Peyer's patch (tissue), 4 donors: ENCODE measurements around the gene ACSL5. TPM values are rescaled to one million over a fixed set of nuclear protein-coding genes. Genes with fewer than 3 reads are reported as not detected.

ENCODE experiments used
- DNase-seq, 3 donors: peaks; one replicate each; pipeline ENCODE4 v3.0.0-alpha.2; 2017 to 2019
- H3K27ac ChIP-seq, 4 donors: fragments of 200-600 bp; sonication (generic); one replicate each; pipeline ENCODE4 v1.5.1; 2016 to 2019
- H3K27me3 ChIP-seq, 2 donors: fragments of 200-600 bp; sonication (generic); one replicate each; pipeline ENCODE4 v1.5.1; 2019
- H3K36me3 ChIP-seq, 3 donors: fragments of 200-600 bp; sonication (generic); one replicate each; pipeline ENCODE4 v1.5.1; 2016 to 2019
- H3K4me1 ChIP-seq, 4 donors: fragments of 200-600 bp; sonication (generic); one replicate each; pipeline ENCODE4 v1.5.1; 2016 to 2019
- H3K4me3 ChIP-seq, 4 donors: fragments of 200-600 bp; sonication (generic); 1 replicate in 3 of 4; 2 replicates in 1 of 4; pipeline ENCODE4 v1.5.1; 2016 to 2019; ENCODE audit warnings: mild to moderate bottlenecking in 1 of 4
- H3K9me3 ChIP-seq, 4 donors: fragments of 200-600 bp; sonication (generic); one replicate each; pipeline ENCODE4 v1.5.1; 2016 to 2019; ENCODE audit warnings: mild to moderate bottlenecking in 1 of 4
- CTCF ChIP-seq, 6 experiments: fragments of 450-650 bp in 4 of 6; fragments of 200-600 bp in 2 of 6; sonication (generic) in 1 of 6; IDR thresholded peaks; one replicate each; pipeline ENCODE4 v1.5.1; 2017 to 2019; ENCODE audit warnings: antibody characterized with exemption in 6 of 6, mild to moderate bottlenecking in 3 of 6, moderate library complexity in 1 of 6
- POLR2A ChIP-seq, 2 donors: fragments of 450-650 bp; IDR thresholded peaks; one replicate each; pipeline ENCODE4 v1.5.1; 2017; ENCODE audit warnings: antibody characterized with exemption in 2 of 2, mild to moderate bottlenecking in 2 of 2, moderate library complexity in 2 of 2
- total RNA-seq, 4 donors: library from RNA; depleted of rRNA; stranded (reverse); fragments of >200 nt; gene quantifications; one replicate each; pipeline ENCODE4 v1.1.0, GENCODE V29; 2016

ACSL5 gene
- total RNA-seq, result 1,000 to 10,000 TPM in 1 of 4 donors, 100 to 1,000 TPM in 3; 133 to 1,137 (median 595) TPM

GRCh38 chr10:112373912-112374338 lies at the start of gene ACSL5:
ACSL5 (plus strand) TSS chr10:112374116; CDS start chr10:112394947, 20,831 bp downstream.
- Histone ChIP-seq H3K9me3 (no peaks in the 10 kb centered on the region), H3K27ac (peak within 1 kb of the TSS; percentile 84 to 96 (median 90)), H3K4me1 (peaks cover 0 to 4% (median 0%) of the 10 kb centered on the region in 4 donors), H3K27me3 (no peaks in the 10 kb centered on the region), H3K4me3 (peak within 1 kb of the TSS in 3 of 4 donors; percentile 56 to 65 (median 57)), H3K36me3 (no peaks in the 10 kb centered on the region)
- DNase-seq, result peak in 1 of 3 donors; percentile 78
- TF ChIP-seq POLR2A (IDR thresholded peaks at IDR 0.05) (peak; percentile 94 to 95), CTCF (IDR thresholded peaks at IDR 0.05) (peak in 1 of 6 experiments; percentile 10)

GRCh38 chr10:112327678-112328077 lies 46.2 kb upstream of the ACSL5 start:
- no peak for DNase-seq
- no peak overlapping the region for H3K27ac ChIP-seq
- no peak for TF ChIP-seq POLR2A (IDR thresholded peaks at IDR 0.05)
- no peak for TF ChIP-seq CTCF (IDR thresholded peaks at IDR 0.05)

GRCh38 chr10:112330162-112330561 lies 43.8 kb upstream of the ACSL5 start:
- no peaks in the 10 kb centered on the region for H3K9me3 ChIP-seq
- H3K4me3 ChIP-seq, result no peak overlapping the region
- H3K36me3 ChIP-seq, result no peaks in the 10 kb centered on the region
- H3K27me3 ChIP-seq, result no peaks in the 10 kb centered on the region
- peak in 1 of 3 donors; percentile 59 for DNase-seq
- H3K27ac ChIP-seq, result peak overlapping the region in 1 of 4 donors; percentile 3
- peaks cover 0 to 29% (median 0%) of the 10 kb centered on the region in 4 donors for H3K4me1 ChIP-seq
- no peak for TF ChIP-seq CTCF (IDR thresholded peaks at IDR 0.05)
- TF ChIP-seq POLR2A (IDR thresholded peaks at IDR 0.05), result no peak

More at GRCh38 chr10:112327678-112328077, 46.2 kb upstream of the ACSL5 start:
- no peaks in the 10 kb centered on the region for H3K27me3 ChIP-seq
- H3K4me1 ChIP-seq, result peaks cover 0 to 13% (median 0%) of the 10 kb centered on the region in 4 donors
- H3K36me3 ChIP-seq, result no peaks in the 10 kb centered on the region
- no peaks in the 10 kb centered on the region for H3K9me3 ChIP-seq
- H3K4me3 ChIP-seq, result no peak overlapping the region

- H3K9me3 ChIP-seq, result no peaks in the 10 kb centered on the region
- peaks cover 0 to 29% (median 0%) of the 10 kb centered on the region in 4 donors for H3K4me1 ChIP-seq
- DNase-seq, result no peak
- TF ChIP-seq POLR2A (IDR thresholded peaks at IDR 0.05), result no peak
- no peak for TF ChIP-seq CTCF (IDR thresholded peaks at IDR 0.05)
- H3K4me3 ChIP-seq, result no peak overlapping the region
- no peaks in the 10 kb centered on the region for H3K36me3 ChIP-seq
- peak overlapping the region in 1 of 4 donors; percentile 3 for H3K27ac ChIP-seq
- H3K27me3 ChIP-seq, result no peaks in the 10 kb centered on the region
These were observed 43.2 kb upstream of the ACSL5 start for GRCh38 chr10:112330607-112331160.

GRCh38 chr10:112332022-112332421 lies 41.9 kb upstream of the ACSL5 start:
- Histone ChIP-seq H3K4me3 (no peak overlapping the region), H3K36me3 (no peaks in the 10 kb centered on the region), H3K27ac (peak overlapping the region in 3 of 4 donors; percentile 57 to 97 (median 85)), H3K27me3 (no peaks in the 10 kb centered on the region), H3K9me3 (no peaks in the 10 kb centered on the region), H3K4me1 (peaks cover 0 to 29% (median 0%) of the 10 kb centered on the region in 4 donors)
- peak in 1 of 3 donors; percentile 66 for DNase-seq
- TF ChIP-seq CTCF (IDR thresholded peaks at IDR 0.05) (no peak), POLR2A (IDR thresholded peaks at IDR 0.05) (no peak)
